GM12878 (cell line): ENCODE results near the gene COL18A1. TPM values are rescaled to one million over a fixed set of nuclear protein-coding genes. Genes with fewer than 3 reads are reported as not detected.

Source experiments
- ATAC-seq: fragments of 200-7000 bp; cut with Tn5 transposase; 3 replicates; pipeline ENCODE4 v1.9.1; 2020; ENCODE audit warnings: mild to moderate bottlenecking, moderate library complexity
- BruUV-seq: library from RNA; stranded (reverse); fragments of 400-500 nt; replicated peaks from 2 replicates; lab custom pipeline; 2021; lab: Mats Ljungman, UMichigan
- CTCF ChIA-PET: fragments of 300-600 bp; sonication (Branson Sonifier 250); formaldehyde crosslinking; extraction: SDS; loops from one replicate; lab custom pipeline; 2021; ENCODE audit warnings: inconsistent platforms; lab: Yijun Ruan, JAX
- POLR2A ChIA-PET: fragments of 350-600 bp; formaldehyde crosslinking; extraction: SDS; loops from one replicate; lab custom pipeline; 2021; ENCODE audit warnings: inconsistent platforms; lab: Charles Lee
- RAD21 ChIA-PET: fragments of 300-600 bp; sonication (Branson Sonifier 250); formaldehyde crosslinking; loops from one replicate; lab custom pipeline; 2023; ENCODE audit warnings: antibody characterized with exemption; ENCODE audit not compliant: unreplicated experiment; lab: Charles Lee
- SMC1A ChIA-PET: fragments of 300-600 bp; sonication (Branson Sonifier 250); formaldehyde crosslinking; loops from one replicate; lab custom pipeline; 2023; ENCODE audit not compliant: unreplicated experiment, uncharacterized antibody; lab: Charles Lee
- DNase-seq: peaks from one replicate; pipeline ENCODE4 v3.0.0-alpha.2; 2011; ENCODE audit warnings: low read depth, low spot score
- FAIRE-seq: peaks from 3 replicates; lab custom pipeline; 2011; peaks lifted over from hg19 to GRCh38; lab: Jason Lieb, UNC
- H2AFZ ChIP-seq: 2 replicates; pipeline ENCODE4 v1.6.0; 2011; ENCODE audit warnings: low read depth, low read length, control low read depth; ENCODE audit not compliant: control insufficient read depth
- H3K27ac ChIP-seq: 2 replicates; pipeline ENCODE4 v1.5.1; 2011; ENCODE audit warnings: control low read depth; ENCODE audit not compliant: control insufficient read depth, insufficient read depth
- H3K27me3 ChIP-seq, 2 experiments: replicated peaks in 1 of 2; 2 replicates each; pipeline versions ENCODE4 v1.6.0 to v1.6.1; 2011; ENCODE audit warnings: low read length in 1 of 2; ENCODE audit not compliant: control insufficient read depth in 2 of 2, insufficient read depth in 2 of 2
- H3K36me3 ChIP-seq, 2 experiments: 2 replicates each; pipeline ENCODE4 v1.5.1; 2011; ENCODE audit warnings: low read length in 1 of 2; ENCODE audit not compliant: control insufficient read depth in 2 of 2, insufficient read depth in 2 of 2
- H3K4me1 ChIP-seq: 2 replicates; pipeline ENCODE4 v1.6.1; 2011; ENCODE audit warnings: mild to moderate bottlenecking, low read length, moderate library complexity, mixed read lengths; ENCODE audit not compliant: control insufficient read depth, insufficient read depth
- H3K4me2 ChIP-seq: 2 replicates; pipeline ENCODE4 v1.6.0; 2011; ENCODE audit warnings: control low read depth; ENCODE audit not compliant: control insufficient read depth, insufficient read depth
- H3K4me3 ChIP-seq: fragments of 200-600 bp; sonication (generic); 2 replicates; pipeline ENCODE4 v1.5.1; 2016
- H3K79me2 ChIP-seq: 2 replicates; pipeline ENCODE4 v1.6.0; 2011; ENCODE audit warnings: low read length; ENCODE audit not compliant: control insufficient read depth, insufficient read depth
- H3K9ac ChIP-seq: 2 replicates; pipeline ENCODE4 v1.8.0; 2011; ENCODE audit warnings: low read length, control low read depth, mixed read lengths; ENCODE audit not compliant: control insufficient read depth, insufficient read depth
- H3K9me3 ChIP-seq: replicated peaks from 3 replicates; pipeline ENCODE4 v1.5.1; 2011; ENCODE audit warnings: mild to moderate bottlenecking, low read length; ENCODE audit not compliant: control insufficient read depth, insufficient read depth
- H4K20me1 ChIP-seq: 2 replicates; pipeline ENCODE4 v1.6.0; 2011; ENCODE audit not compliant: control insufficient read depth, insufficient read depth
- ASH2L ChIP-seq: fragments of 300-600, 200-600 bp; sonication (generic); IDR thresholded peaks from 2 replicates; pipeline ENCODE4 v1.6.1; 2017; ENCODE audit warnings: low read depth, mild to moderate bottlenecking, borderline replicate concordance
- CEBPB ChIP-seq, 2 experiments: fragments of 150-350 bp in 1 of 2; IDR thresholded peaks; 2 replicates each; pipeline ENCODE4 v1.6.1; 2012 to 2014; ENCODE audit warnings: low read depth in 2 of 2, low read length in 2 of 2, borderline replicate concordance in 1 of 2, inconsistent platforms in 1 of 2
- E2F4 ChIP-seq: IDR thresholded peaks from 2 replicates; pipeline ENCODE4 v1.6.1; 2012; ENCODE audit warnings: low read depth, low read length, improper control_type of control experiment
- KLF5 ChIP-seq: fragments of 450-650 bp; IDR thresholded peaks from 2 replicates; pipeline ENCODE4 v1.6.1; 2014; ENCODE audit warnings: mild to moderate bottlenecking; ENCODE audit not compliant: partially characterized antibody
- MTA3 ChIP-seq: IDR thresholded peaks from 2 replicates; pipeline ENCODE4 v1.6.1; 2012; ENCODE audit warnings: low read length, inconsistent platforms, borderline replicate concordance
- PKNOX1 ChIP-seq: fragments of 450-650 bp; IDR thresholded peaks from 2 replicates; pipeline ENCODE4 v1.6.1; 2016; ENCODE audit warnings: mild to moderate bottlenecking
- RAD21 ChIP-seq: IDR thresholded peaks from 2 replicates; pipeline ENCODE4 v1.6.1; 2011; ENCODE audit warnings: mild to moderate bottlenecking, low read depth, low read length, moderate library complexity; ENCODE audit not compliant: insufficient read depth
- RB1 ChIP-seq: fragments of 450-650 bp; formaldehyde crosslinking; IDR thresholded peaks from 2 replicates; pipeline ENCODE4 v1.6.1; 2017; ENCODE audit warnings: mild to moderate bottlenecking, borderline replicate concordance
- WGBS: methylation state at CpG from one replicate; pipeline ENCODE4 v1.1.6; 2016; ENCODE audit warnings: low lambda C conversion rate; ENCODE audit not compliant: insufficient replicate concordance, insufficient coverage; ENCODE audit errors: missing lambda C conversion rate; 5-methylcytosine and 5-hydroxymethylcytosine counted together
- in situ Hi-C: fragments of 300-500 bp; cut with MboI; formaldehyde crosslinking; loops from 9 replicates; pipeline ENCODE4 v1.14.3; 2018; ENCODE audit warnings: mixed read lengths
- intact Hi-C: fragments of 100-400 bp; cut with micrococcal nuclease; formaldehyde crosslinking; loops from one replicate; pipeline ENCODE4 v1.14.2; 2022; ENCODE audit not compliant: unreplicated experiment
- polyA plus RNA-seq, 11 experiments: library from polyadenylated mRNA; depleted of rRNA in 4 of 11; unstranded in 6 of 11; stranded (reverse) in 5 of 11; fragments of >200 nt; fragmentation: Nextera tagmentation in 4 of 11; fragmentation: Illumina TruSeq in 1 of 11; extraction: Ambion mirVana in 4 of 11; extraction: Trizol in 1 of 11; gene quantifications; 1 replicate in 1 of 11; 2 replicates in 10 of 11; pipeline versions ENCODE4 v1.2.1 to v1.2.3, GENCODE V29; 2011 to 2016; ENCODE audit warnings: inconsistent platforms in 2 of 11, missing spikeins in 2 of 11, low read depth in 1 of 11
- total RNA-seq, 4 experiments: library from RNA; depleted of rRNA in 3 of 4; stranded (reverse); fragments of >200 nt in 3 of 4; fragmentation: Illumina TruSeq in 1 of 4; extraction: Trizol in 1 of 4; gene quantifications; 2 replicates each; pipeline versions ENCODE4 v1.2.1 to v1.2.3, GENCODE V29; 2013 to 2021

COL18A1 gene
- total and polyA plus RNA-seq, 10 of the 15 experiments (the other 5 are each of a cell fraction or from before 2014, with no cell fraction given), result under 0.01 to 0.49 (median 0.09) TPM; not detected in 3

- Histone ChIP-seq H3K79me2 (no peaks in the 10 kb centered on the region), H3K9ac (no peak overlapping the region), H3K27me3 (no peaks in the 10 kb centered on the region; a peak in 1 of 4 replicates), H3K9me3 (no peaks in the 10 kb centered on the region), H3K36me3 (no peaks in the 10 kb centered on the region), H3K27ac (no peak overlapping the region), H2AFZ (no peak overlapping the region), H3K4me3 (no peak overlapping the region), H3K4me2 (no peak overlapping the region), H3K4me1 (no peaks in the 10 kb centered on the region), H4K20me1 (no peaks in the 10 kb centered on the region)
- SMC1A ChIA-PET, result no interaction called here
- POLR2A ChIA-PET, result interaction anchor here (0.6 kb wide), 1 partner anchor 1047 kb away, joined by 4 read pairs; no protein-coding TSS in a partner anchor
- RAD21 ChIA-PET, result no interaction called here
- CTCF ChIA-PET, result no interaction called here
- ATAC-seq, result no peak
- in situ Hi-C loops, result no loop called here
- no peak for DNase-seq
- no TSS peak for BruUV-seq
- no peak for FAIRE-seq
- intact Hi-C loops, result no loop called here
- WGBS, result 39% methylated on average over 29 of the region's 29 CpGs
- TF ChIP-seq RAD21 (no peak), MTA3 (no peak), KLF5 (no peak), PKNOX1 (no peak), RB1 (no peak), CEBPB (IDR thresholded peaks at IDR 0.05; ENCODE audit: borderline replicate concordance in 1 of 2, low read depth in 2 of 2, low read length in 2 of 2) (no peak), E2F4 (no peak), ASH2L (no peak)
Measured at GRCh38 chr21:45361033-45361997, 43.6 kb upstream of the COL18A1 start.
